Measurements from ENCODE around the gene ASB10. TPM values are rescaled to one million over a fixed set of nuclear protein-coding genes. Genes with fewer than 3 reads are reported as not detected.

Gene ASB10
- polyA plus RNA-seq, 1 experiment = not detected

DNA sequence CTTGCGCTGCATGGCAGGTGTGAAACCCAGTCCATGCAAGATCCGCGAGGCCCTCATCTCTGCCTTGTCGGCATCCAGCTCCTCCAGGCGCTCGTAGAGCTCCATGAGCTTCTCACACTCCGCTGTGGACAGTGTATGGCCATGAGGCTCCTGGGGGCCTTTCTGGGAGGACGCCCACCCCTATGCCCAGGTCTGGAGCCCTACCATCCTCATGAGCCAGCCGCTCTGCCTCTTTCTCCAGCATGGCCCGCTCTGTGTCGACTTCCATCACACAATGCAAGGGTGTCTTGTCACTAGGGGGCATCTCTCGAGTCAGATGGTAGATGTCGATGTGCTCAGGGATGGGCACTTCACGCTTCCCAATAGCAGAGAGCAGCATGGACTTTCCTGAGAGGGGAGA, 36.7 kb upstream of the ASB10 start:
- peaks cover 31% of the 10 kb centered on the region for H3K36me3 ChIP-seq (ENCODE audit: control insufficient read depth, insufficient read depth, low read length)
- CTCF ChIA-PET = interaction anchor here (0.6 kb wide), 1 partner anchor 79 kb away, joined by 3 read pairs; no protein-coding TSS in a partner anchor
- H3K4me3 ChIP-seq (ENCODE audit: low read depth, low read length) = no peak overlapping the region
- DNase-seq (ENCODE audit: low read depth) = no peak
- no peaks in the 10 kb centered on the region for H3K27me3 ChIP-seq (ENCODE audit: control insufficient read depth, insufficient read depth, low read length)
- TF ChIP-seq, protein P1, sequence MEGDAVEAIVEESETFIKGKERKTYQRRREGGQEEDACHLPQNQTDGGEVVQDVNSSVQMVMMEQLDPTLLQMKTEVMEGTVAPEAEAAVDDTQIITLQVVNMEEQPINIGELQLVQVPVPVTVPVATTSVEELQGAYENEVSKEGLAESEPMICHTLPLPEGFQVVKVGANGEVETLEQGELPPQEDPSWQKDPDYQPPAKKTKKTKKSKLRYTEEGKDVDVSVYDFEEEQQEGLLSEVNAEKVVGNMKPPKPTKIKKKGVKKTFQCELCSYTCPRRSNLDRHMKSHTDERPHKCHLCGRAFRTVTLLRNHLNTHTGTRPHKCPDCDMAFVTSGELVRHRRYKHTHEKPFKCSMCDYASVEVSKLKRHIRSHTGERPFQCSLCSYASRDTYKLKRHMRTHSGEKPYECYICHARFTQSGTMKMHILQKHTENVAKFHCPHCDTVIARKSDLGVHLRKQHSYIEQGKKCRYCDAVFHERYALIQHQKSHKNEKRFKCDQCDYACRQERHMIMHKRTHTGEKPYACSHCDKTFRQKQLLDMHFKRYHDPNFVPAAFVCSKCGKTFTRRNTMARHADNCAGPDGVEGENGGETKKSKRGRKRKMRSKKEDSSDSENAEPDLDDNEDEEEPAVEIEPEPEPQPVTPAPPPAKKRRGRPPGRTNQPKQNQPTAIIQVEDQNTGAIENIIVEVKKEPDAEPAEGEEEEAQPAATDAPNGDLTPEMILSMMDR (IDR thresholded peaks at IDR 0.05; ENCODE audit: insufficient read depth, low read depth, low read length) = no peak
- POLR2A ChIA-PET = no interaction called here

DNA sequence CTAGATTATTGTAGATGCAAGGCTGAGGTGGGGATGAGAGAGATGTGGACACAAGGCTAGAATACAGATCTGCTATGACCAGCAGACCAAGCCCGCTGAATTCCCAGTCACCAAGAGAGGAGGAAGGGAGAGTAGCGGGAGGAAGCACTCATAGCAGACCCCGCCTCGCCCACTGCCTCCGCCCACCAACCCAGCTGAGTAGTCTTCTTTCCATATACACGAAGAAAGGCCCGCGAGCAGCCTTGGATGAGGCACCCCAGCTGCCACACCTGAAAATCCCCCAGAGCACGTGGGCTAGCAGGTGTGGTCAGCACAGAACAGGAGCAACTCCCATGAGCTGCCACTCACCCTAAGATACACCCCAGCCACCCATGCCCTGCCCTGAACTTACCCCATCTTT, 31.1 kb upstream of the ASB10 start:
- DNase-seq (ENCODE audit: low read depth) = no peak
- ChIA-PET POLR2A (no interaction called here), CTCF (no interaction called here)
- H3K36me3 ChIP-seq (ENCODE audit: control insufficient read depth, insufficient read depth, low read length) = peaks cover 42% of the 10 kb centered on the region
- no peaks in the 10 kb centered on the region for H3K27me3 ChIP-seq (ENCODE audit: control insufficient read depth, insufficient read depth, low read length)
- no peak overlapping the region for H3K4me3 ChIP-seq (ENCODE audit: low read depth, low read length)
- TF ChIP-seq, protein P1 (IDR thresholded peaks at IDR 0.05; ENCODE audit: insufficient read depth, low read depth, low read length) = no peak

DNA sequence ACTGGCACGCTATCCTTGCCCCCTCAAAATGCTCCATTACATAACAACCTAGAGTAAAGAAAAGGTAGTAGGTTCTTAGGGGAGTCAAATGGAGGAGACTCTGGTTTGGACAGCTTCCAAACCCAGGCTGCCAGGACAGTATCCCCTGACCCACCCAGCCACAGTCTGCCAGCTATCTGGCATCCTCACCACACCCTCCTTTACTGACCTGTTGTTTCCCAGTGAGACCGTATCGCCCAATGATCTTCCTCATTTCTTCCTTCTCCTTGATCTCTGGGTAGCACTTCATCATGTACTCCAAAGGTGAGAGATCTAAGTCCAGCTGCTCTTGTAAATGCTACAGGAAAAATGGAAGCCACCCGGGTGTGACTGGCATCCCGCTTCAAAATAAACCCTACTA, 28.3 kb upstream of the ASB10 start:
- ChIA-PET CTCF (no interaction called here), POLR2A (no interaction called here)
- no peak for DNase-seq (ENCODE audit: low read depth)
- Histone ChIP-seq H3K27me3 (ENCODE audit: control insufficient read depth, insufficient read depth, low read length) (no peaks in the 10 kb centered on the region), H3K36me3 (ENCODE audit: control insufficient read depth, insufficient read depth, low read length) (peaks cover 30% of the 10 kb centered on the region), H3K4me3 (ENCODE audit: low read depth, low read length) (no peak overlapping the region)
- TF ChIP-seq, protein P1 (IDR thresholded peaks at IDR 0.05; ENCODE audit: insufficient read depth, low read depth, low read length) = no peak

DNA sequence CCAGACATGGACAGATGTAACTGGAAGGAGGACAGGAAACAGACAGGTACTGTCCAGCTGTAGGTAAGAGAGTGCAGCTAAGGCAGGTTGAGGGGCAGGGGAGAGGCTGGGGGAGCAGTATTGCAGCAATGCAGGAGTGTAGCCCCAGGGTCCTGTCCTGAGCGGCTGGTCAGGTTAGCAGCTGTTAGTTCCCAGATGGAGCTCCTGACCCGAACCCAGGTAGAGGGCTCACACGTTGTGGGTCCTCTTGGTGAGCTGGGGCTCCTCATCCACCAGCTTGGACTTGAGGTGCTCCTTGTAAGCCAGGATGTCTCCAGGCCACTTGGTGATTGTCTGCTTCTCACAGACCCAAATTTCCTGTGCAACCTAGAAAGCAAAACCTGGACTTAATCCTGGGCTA, 26.8 kb upstream of the ASB10 start:
- Histone ChIP-seq H3K27me3 (ENCODE audit: control insufficient read depth, insufficient read depth, low read length) (no peaks in the 10 kb centered on the region), H3K36me3 (ENCODE audit: control insufficient read depth, insufficient read depth, low read length) (peaks cover 25% of the 10 kb centered on the region), H3K4me3 (ENCODE audit: low read depth, low read length) (no peak overlapping the region)
- DNase-seq (ENCODE audit: low read depth) = no peak
- TF ChIP-seq, protein P1 (IDR thresholded peaks at IDR 0.05; ENCODE audit: insufficient read depth, low read depth, low read length) = no peak
- POLR2A ChIA-PET = no interaction called here
- CTCF ChIA-PET = interaction anchor here (0.5 to 0.6 kb wide), 2 partner anchors 88 to 381 kb away, joined by 3 read pairs; no protein-coding TSS in a partner anchor

DNA sequence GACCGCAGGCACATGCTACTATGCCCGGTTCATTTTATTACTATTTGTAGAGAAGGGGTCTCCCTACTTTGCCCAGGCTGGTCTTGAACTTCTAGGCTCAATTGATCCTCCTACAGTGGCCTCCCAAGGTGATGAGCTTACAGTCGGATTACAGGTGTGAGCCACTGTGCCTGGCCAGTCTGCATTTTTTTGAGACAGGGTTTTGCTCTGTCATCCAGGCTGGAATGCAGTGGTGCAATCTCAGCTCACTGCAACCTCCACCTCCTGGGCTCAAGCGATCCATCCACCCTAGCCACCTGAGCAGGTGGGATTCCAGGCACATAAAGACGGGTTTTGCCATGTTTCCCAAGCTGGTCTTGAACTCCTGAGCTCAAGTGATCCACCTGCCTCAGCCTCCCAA, 25.6 kb upstream of the ASB10 start:
- CTCF ChIA-PET = interaction anchor here (1.2 kb wide), 1 partner anchor 9 kb away, joined by 3 read pairs; no protein-coding TSS in a partner anchor
- TF ChIP-seq, protein P1 (IDR thresholded peaks at IDR 0.05; ENCODE audit: insufficient read depth, low read depth, low read length) = no peak
- DNase-seq (ENCODE audit: low read depth) = no peak
- POLR2A ChIA-PET = no interaction called here
- no peak overlapping the region for H3K4me3 ChIP-seq (ENCODE audit: low read depth, low read length)
- H3K27me3 ChIP-seq (ENCODE audit: control insufficient read depth, insufficient read depth, low read length) = no peaks in the 10 kb centered on the region
- H3K36me3 ChIP-seq (ENCODE audit: control insufficient read depth, insufficient read depth, low read length) = peaks cover 15% of the 10 kb centered on the region
